ENCODE data around the gene CYB561D2. TPM values are rescaled to one million over a fixed set of nuclear protein-coding genes. Genes with fewer than 3 reads are reported as not detected.

CYB561D2 gene
- total RNA-seq, 1 experiment from 2014 or later: 9.5 TPM

DNA sequence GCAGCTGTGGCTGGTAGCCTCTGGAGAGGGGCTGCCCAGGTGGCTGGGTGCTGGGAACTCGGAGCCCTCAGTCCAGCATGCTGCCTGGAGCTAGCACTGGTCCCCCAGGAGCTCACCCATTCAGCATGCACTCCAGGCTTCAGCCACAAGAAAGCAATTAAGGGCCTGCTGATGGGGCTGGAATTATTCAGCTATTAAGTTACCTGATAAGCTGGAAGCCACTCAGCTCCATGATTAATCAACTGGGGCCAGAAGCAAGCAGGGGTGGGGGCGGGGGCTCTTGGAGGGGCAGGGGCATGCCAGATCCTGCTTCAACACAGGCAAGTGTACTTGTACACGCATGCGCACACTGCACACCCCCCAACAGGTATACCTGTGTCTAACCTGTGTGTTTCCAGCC, 30.7 kb downstream of the CYB561D2 start (continued):
- no peak for TF ChIP-seq SP1 (IDR thresholded peaks at IDR 0.05; ENCODE audit: low read depth)
- TF ChIP-seq CBX3 (IDR thresholded peaks at IDR 0.05; ENCODE audit: low read depth): no peak

DNA sequence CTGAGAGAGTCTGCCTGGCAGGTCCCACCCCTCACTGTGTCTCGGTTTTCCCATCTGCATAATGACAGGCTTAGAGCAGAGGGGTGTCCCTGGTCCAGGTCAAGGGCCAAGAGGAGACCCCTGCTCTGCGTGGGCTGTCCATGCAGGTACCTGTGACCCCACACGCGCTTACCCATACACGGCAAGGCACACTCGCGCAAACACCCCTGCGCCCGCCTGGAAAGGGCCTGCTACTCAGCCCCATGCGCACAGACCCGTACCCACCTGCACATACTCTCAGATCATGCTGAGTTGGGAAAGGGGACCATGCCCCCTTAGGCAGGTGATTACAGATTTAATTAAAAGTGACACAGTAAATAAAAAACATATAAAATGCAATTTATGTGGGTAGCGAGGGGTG, 32.1 kb downstream of the CYB561D2 start:
- no peak overlapping the region for H3K9ac ChIP-seq (ENCODE audit: low read length)
- no peaks in the 10 kb centered on the region for H3K27me3 ChIP-seq (ENCODE audit: insufficient read depth, low read length)
- RAD21 ChIA-PET (ENCODE audit: low non-redundant PET in 1 of 2, low total read pairs in 2 of 2, uncharacterized antibody in 2 of 2, unreplicated experiment in 2 of 2): no interaction called here
- ATAC-seq (no peak), DNase-seq (ENCODE audit: low read depth, low spot score) (no peak)
- no peak overlapping the region for H2AFZ ChIP-seq (ENCODE audit: low read depth, low read length, poor library complexity, severe bottlenecking)
- no peaks in the 10 kb centered on the region for H4K20me1 ChIP-seq (ENCODE audit: insufficient read depth)
- intact Hi-C loops (cut with micrococcal nuclease): no loop called here
- CTCF ChIA-PET: no interaction called here
- TF ChIP-seq, protein P1, sequence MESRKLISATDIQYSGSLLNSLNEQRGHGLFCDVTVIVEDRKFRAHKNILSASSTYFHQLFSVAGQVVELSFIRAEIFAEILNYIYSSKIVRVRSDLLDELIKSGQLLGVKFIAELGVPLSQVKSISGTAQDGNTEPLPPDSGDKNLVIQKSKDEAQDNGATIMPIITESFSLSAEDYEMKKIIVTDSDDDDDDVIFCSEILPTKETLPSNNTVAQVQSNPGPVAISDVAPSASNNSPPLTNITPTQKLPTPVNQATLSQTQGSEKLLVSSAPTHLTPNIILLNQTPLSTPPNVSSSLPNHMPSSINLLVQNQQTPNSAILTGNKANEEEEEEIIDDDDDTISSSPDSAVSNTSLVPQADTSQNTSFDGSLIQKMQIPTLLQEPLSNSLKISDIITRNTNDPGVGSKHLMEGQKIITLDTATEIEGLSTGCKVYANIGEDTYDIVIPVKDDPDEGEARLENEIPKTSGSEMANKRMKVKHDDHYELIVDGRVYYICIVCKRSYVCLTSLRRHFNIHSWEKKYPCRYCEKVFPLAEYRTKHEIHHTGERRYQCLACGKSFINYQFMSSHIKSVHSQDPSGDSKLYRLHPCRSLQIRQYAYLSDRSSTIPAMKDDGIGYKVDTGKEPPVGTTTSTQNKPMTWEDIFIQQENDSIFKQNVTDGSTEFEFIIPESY (IDR thresholded peaks at IDR 0.05; ENCODE audit: extremely low read depth, insufficient replicate concordance, low read length): no peak
- TF ChIP-seq JUND (IDR thresholded peaks at IDR 0.05) (no peak), ZFX (IDR thresholded peaks at IDR 0.05) (no peak), TCF7L2 (IDR thresholded peaks at IDR 0.05; ENCODE audit: borderline replicate concordance, extremely low read depth, insufficient read depth, insufficient read length) (no peak), RAD21 (IDR thresholded peaks at IDR 0.05; ENCODE audit: low read depth) (no peak), ZNF274 (IDR thresholded peaks at IDR 0.05; ENCODE audit: low read depth, low read length) (no peak), POLR2A (IDR thresholded peaks at IDR 0.05; ENCODE audit: borderline replicate concordance, extremely low read depth, insufficient read depth, insufficient read length) (no peak), CBX3 (IDR thresholded peaks at IDR 0.05; ENCODE audit: low read depth) (no peak), SIN3A (IDR thresholded peaks at IDR 0.05; ENCODE audit: low read depth) (no peak), SRF (IDR thresholded peaks at IDR 0.05; ENCODE audit: low read depth) (no peak), SP1 (IDR thresholded peaks at IDR 0.05; ENCODE audit: low read depth) (no peak), YY1 (IDR thresholded peaks at IDR 0.05; ENCODE audit: extremely low read depth, insufficient replicate concordance, low read depth, low read length) (no peak)
- TF ChIP-seq, protein P2, sequence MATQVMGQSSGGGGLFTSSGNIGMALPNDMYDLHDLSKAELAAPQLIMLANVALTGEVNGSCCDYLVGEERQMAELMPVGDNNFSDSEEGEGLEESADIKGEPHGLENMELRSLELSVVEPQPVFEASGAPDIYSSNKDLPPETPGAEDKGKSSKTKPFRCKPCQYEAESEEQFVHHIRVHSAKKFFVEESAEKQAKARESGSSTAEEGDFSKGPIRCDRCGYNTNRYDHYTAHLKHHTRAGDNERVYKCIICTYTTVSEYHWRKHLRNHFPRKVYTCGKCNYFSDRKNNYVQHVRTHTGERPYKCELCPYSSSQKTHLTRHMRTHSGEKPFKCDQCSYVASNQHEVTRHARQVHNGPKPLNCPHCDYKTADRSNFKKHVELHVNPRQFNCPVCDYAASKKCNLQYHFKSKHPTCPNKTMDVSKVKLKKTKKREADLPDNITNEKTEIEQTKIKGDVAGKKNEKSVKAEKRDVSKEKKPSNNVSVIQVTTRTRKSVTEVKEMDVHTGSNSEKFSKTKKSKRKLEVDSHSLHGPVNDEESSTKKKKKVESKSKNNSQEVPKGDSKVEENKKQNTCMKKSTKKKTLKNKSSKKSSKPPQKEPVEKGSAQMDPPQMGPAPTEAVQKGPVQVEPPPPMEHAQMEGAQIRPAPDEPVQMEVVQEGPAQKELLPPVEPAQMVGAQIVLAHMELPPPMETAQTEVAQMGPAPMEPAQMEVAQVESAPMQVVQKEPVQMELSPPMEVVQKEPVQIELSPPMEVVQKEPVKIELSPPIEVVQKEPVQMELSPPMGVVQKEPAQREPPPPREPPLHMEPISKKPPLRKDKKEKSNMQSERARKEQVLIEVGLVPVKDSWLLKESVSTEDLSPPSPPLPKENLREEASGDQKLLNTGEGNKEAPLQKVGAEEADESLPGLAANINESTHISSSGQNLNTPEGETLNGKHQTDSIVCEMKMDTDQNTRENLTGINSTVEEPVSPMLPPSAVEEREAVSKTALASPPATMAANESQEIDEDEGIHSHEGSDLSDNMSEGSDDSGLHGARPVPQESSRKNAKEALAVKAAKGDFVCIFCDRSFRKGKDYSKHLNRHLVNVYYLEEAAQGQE (IDR thresholded peaks at IDR 0.05; ENCODE audit: low read depth): no peak
- TF ChIP-seq, protein P3, sequence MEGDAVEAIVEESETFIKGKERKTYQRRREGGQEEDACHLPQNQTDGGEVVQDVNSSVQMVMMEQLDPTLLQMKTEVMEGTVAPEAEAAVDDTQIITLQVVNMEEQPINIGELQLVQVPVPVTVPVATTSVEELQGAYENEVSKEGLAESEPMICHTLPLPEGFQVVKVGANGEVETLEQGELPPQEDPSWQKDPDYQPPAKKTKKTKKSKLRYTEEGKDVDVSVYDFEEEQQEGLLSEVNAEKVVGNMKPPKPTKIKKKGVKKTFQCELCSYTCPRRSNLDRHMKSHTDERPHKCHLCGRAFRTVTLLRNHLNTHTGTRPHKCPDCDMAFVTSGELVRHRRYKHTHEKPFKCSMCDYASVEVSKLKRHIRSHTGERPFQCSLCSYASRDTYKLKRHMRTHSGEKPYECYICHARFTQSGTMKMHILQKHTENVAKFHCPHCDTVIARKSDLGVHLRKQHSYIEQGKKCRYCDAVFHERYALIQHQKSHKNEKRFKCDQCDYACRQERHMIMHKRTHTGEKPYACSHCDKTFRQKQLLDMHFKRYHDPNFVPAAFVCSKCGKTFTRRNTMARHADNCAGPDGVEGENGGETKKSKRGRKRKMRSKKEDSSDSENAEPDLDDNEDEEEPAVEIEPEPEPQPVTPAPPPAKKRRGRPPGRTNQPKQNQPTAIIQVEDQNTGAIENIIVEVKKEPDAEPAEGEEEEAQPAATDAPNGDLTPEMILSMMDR (IDR thresholded peaks at IDR 0.05 in 2 of 3, conservative IDR thresholded peaks at IDR 0.05 in 1 of 3; ENCODE audit: borderline replicate concordance in 1 of 3, insufficient read depth in 1 of 3, low read depth in 2 of 3, low read length in 2 of 3): no peak
- H3K9me2 ChIP-seq (ENCODE audit: insufficient read depth): no peaks in the 10 kb centered on the region
- no peaks in the 10 kb centered on the region for H3K9me3 ChIP-seq (ENCODE audit: control insufficient read depth in 1 of 2, insufficient read depth in 1 of 2, low read depth in 1 of 2, low read length in 2 of 2)
- no peaks in the 10 kb centered on the region for H3K36me3 ChIP-seq (ENCODE audit: control insufficient read depth in 1 of 2, insufficient read depth in 2 of 2, low read length in 2 of 2)
- no peak overlapping the region for H3K4me3 ChIP-seq (replicated peaks in 1 of 2; ENCODE audit: low read depth in 1 of 2, low read length in 2 of 2)
- no peak overlapping the region for H3K27ac ChIP-seq (ENCODE audit: low read depth, low read length)
- no peaks in the 10 kb centered on the region for H3K4me1 ChIP-seq (ENCODE audit: control insufficient read depth in 1 of 2, insufficient read depth in 2 of 2, low read length in 2 of 2)
- POLR2A ChIA-PET: no interaction called here
- no TSS peak for BruUV-seq (replicated peaks)
- H3K4me2 ChIP-seq (ENCODE audit: low read length): no peak overlapping the region
- no peaks in the 10 kb centered on the region for H3K79me2 ChIP-seq (ENCODE audit: insufficient read depth, low read length)

Data from HCT116 (cell line).